HTERT RPE-1 (cell line): ENCODE data around the gene HS3ST4.
"Not testable (repeated sequence)": the region's sequence is repeated elsewhere in the genome, so short reads cannot be mapped to it uniquely, and the experiment has no call there.

ENCODE experiments used
- in situ Hi-C: fragments of 300-500 bp; cut with MboI; formaldehyde crosslinking; loops from 4 replicates; pipeline ENCODE4 v1.14.3; 2020; ENCODE audit warnings: low sequenced_read_pairs

Gene HS3ST4

GRCh38 chr16:26071101-26071866, 379.5 kb downstream of the HS3ST4 start:
- in situ Hi-C loops, result no loop called here

- in situ Hi-C loops, result no loop called here
Observed at GRCh38 chr16:26078716-26079355, 387.1 kb downstream of the HS3ST4 start.

DNA sequence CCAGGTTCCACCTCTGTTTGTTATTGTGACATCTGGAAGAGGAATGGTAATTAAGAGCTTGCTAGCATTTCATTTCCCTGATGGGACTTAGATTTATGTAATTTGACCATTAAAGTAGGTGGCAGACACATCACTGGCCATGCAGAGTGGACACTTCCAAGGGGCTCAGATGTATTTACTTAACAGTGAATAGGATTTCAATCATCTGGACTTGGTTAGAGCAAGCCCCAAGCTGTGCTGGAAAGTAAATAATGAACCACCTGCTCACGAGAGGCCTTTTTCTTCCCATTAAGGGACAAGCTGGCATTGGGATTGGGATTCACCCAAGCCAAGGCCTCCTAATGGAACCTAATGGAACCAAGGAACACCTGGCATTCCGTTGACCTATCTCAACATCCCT, 395.3 kb downstream of the HS3ST4 start:
- in situ Hi-C loops, result no loop called here

DNA sequence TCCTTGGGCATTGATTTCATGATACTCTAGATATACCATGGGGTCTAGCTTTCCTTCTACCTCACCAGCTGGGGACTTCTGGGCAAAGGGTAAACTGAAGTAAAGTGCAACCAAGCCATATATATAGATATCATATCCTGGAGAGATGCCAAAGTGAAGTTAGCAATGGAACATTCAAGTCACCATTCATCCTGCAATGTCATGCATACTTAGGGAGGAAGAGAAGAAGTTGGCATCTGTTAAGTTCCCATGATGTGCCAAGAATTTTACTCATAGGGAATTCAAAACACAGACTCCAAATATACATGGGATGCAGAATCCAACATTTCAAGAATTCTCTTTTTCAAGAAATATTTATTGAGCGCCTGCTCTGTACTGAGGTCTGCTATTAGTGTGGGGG, 399.8 kb downstream of the HS3ST4 start:
- in situ Hi-C loops, result no loop called here

GRCh38 chr16:26098206-26098605, 406.4 kb downstream of the HS3ST4 start:
- in situ Hi-C loops, result not testable (repeated sequence)

- in situ Hi-C loops, result no loop called here
Observed at GRCh38 chr16:26102369-26102768, 410.6 kb downstream of the HS3ST4 start.

DNA sequence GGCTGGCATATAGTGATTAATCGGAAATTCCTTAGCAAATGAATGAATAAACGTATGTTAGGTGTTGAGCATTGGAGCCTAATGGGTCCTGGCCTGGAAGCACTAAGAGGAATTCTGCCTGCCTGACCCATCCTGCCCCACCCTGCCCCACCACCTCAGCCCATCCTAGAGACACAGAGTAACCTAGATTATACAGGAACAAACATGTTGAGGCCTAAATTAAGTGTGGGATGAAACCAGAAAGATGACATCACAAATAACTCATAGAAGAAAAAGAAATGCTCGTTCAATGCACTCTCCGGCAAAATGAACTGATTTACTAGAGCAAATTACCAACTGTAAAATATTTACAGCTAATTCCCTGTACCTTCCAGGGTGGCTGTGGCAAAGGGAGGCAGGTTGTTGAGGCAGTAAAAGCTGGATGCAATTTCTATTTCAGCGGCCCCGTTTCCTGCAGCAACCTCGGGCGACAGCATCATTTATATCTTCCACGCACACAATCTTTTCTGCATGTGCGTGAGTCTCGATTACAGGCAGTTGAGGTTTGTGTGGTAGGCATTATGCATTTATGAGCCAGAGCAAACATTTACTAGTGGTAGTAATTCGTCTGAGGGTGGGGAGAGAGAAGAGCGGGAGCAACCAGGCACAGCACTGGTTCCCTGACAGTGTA, 417.2 kb downstream of the HS3ST4 start:
- in situ Hi-C loops, result no loop called here

- in situ Hi-C loops, result no loop called here
Observed at GRCh38 chr16:26111900-26112299, 420.1 kb downstream of the HS3ST4 start.

DNA sequence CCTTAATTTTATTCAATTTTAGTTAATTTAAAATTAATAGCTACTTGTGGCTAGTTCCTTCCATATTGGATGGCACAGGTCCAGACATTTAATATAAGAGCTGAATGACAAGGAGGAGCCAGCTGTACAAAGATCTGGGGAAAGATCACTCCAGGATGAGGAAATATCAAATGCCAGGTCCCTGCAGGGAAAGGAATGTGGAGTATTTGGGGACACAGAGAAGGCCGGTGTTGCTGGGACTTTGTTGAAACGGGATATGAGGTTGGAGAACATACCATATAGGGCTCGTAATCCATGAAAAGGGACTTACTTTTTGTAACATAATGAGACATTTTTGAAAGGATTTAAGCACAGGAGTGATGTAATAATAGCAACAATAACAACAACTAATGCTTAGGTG, 426.8 kb downstream of the HS3ST4 start:
- in situ Hi-C loops, result no loop called here

- in situ Hi-C loops, result no loop called here
Observed at GRCh38 chr16:26120729-26121128, 429.0 kb downstream of the HS3ST4 start.

DNA sequence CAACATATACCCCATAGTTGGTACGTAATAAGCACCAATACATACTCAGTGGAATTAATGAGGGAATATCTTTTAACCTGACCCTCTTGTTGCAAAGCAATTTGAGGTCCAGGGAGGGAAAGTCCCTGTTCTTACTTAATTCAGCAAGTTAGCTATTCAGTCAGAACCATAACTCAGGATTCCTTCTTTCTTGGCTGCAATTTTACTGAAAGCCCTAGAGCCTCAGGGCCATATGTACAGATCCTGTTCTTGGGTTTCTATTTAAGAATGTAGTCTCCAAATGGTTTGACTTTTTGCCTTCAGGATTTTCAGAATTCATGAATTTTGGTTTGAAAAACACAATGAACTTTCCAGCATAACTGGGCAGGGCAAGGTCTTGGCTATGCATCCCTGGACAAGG, 436.5 kb downstream of the HS3ST4 start:
- in situ Hi-C loops, result no loop called here

DNA sequence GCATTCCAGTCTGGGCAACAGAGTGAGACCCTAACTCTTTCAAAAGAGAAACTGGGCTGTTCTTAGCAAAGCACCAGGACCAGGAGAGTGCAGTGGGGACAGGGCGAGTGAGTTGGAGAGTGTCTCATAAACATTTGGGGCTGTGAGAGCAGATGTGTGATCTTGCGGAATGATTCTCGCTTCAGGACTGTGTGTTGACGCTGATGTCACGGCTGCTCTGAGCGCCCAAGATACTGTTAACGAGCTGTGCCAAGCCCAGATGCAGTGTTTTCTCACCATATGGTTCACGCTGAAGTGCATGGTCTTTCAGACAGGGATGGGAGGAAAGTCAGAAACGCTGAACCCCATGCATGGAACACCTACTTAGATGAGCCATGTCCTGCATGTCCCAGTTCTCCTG, 438.2 kb downstream of the HS3ST4 start:
- in situ Hi-C loops, result no loop called here

- in situ Hi-C loops, result no loop called here
Observed at GRCh38 chr16:26133416-26134093, 441.8 kb downstream of the HS3ST4 start.

DNA sequence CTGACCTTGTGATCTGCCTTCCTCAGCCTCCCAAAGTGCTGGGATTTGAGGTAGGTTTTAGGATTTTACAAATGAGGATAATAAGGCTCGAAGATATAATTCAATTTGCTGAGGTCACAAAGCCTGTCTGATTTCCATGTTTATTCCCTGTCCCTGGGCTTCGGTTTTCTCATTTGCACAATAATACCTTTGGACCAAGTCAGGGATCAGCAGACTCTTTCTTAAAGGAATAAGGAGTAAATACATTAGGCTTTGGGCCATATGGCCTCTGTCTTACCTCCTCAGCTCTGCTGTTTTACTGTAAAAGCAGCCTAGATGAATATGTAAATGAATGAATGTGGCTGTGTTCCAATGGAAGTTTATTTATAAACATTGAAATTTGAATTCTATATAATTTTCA, 442.8 kb downstream of the HS3ST4 start:
- in situ Hi-C loops, result no loop called here

DNA sequence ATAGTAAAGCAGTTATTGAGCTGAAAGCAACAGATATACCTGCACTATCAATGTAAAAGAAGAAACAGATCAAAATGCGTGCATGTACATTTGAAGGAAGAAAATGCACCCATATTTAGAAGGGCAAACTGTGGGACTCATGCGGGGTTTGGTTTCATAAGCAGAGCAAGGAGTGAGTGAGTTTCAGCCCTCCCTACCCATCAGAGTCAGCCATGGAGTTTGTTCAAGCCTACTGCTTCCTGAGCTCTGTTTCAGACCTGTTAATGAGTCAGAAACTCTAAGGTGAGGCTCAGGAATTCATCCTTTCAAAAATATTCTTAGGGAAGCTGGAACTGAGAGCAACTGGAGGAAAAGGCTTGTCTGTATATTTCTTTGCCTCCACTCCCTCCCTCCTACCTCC, 446.2 kb downstream of the HS3ST4 start:
- in situ Hi-C loops, result no loop called here

DNA sequence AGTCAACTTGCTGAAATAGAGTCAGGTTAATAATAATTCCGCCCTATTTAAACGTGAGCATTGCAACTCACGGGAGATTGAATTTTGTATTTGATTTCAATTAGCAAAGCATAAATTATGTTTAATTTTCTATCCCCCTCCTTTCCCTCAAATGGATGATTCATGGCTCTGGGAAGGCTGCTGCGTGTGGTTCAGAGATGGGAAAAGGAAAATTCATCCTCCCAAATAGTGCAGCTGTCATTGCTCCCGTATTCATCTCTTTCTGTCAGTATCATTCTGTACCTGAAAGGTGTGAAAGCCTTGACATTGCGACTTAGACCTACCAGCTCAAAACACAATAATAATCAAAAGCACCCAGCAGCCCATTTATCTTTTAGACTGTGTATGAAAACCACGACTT, 447.3 kb downstream of the HS3ST4 start:
- in situ Hi-C loops, result no loop called here

- in situ Hi-C loops, result no loop called here
Observed at GRCh38 chr16:26139884-26140283, 448.1 kb downstream of the HS3ST4 start.

- in situ Hi-C loops, result no loop called here
Observed at GRCh38 chr16:26149364-26150190, 457.8 kb downstream of the HS3ST4 start.

- in situ Hi-C loops, result no loop called here
Observed at GRCh38 chr16:26155221-26155620, 463.5 kb downstream of the HS3ST4 start.

GRCh38 chr16:26157319-26157718, 465.6 kb downstream of the HS3ST4 start:
- in situ Hi-C loops, result no loop called here
